Stimulated activated CD4-positive, alpha-beta T cell treated with anti-CD3 and anti-CD28 coated beads, Interleukin-1b, Interleukin-23, amount 100 ng/mL, for 1 hour (primary cell): ENCODE measurements around the gene PPP1R3D.
"Not testable (repeated sequence)": the region's sequence is repeated elsewhere in the genome, so short reads cannot be mapped to it uniquely, and the experiment has no call there.

Experiments
- DNase-seq, 2 donors: peaks; one replicate each; pipeline ENCODE4 v3.0.0-alpha.2; 2020; ENCODE audit warnings: low read depth in 2 of 2

Gene PPP1R3D

GRCh38 chr20:59940129-59940955, at the start of gene PPP1R3D, which contains the start of gene FAM217B:
Gene PPP1R3D, minus strand, starts transcription at chr20:59940305. Its CDS starts 374 bp downstream, at chr20:59939931.
Gene FAM217B, plus strand, starts transcription at chr20:59940389. Its CDS starts 3,555 bp downstream, at chr20:59943944.
- peak; percentile 67 to 77 for DNase-seq

GRCh38 chr20:59988141-59988540, 48.0 kb upstream of the PPP1R3D start:
- no peak for DNase-seq

- DNase-seq = no peak
Observed at GRCh38 chr20:59987135-59987534, 47.0 kb upstream of the PPP1R3D start.

- no peak for DNase-seq
Observed at GRCh38 chr20:59985864-59986263, 45.8 kb upstream of the PPP1R3D start.

GRCh38 chr20:59985164-59985563, 45.1 kb upstream of the PPP1R3D start:
- DNase-seq = no peak

- DNase-seq = no peak
Observed at GRCh38 chr20:59984541-59984940, 44.4 kb upstream of the PPP1R3D start.

- no peak for DNase-seq
Observed at GRCh38 chr20:59983076-59983475, 43.0 kb upstream of the PPP1R3D start.

GRCh38 chr20:59977086-59977485, 37.0 kb upstream of the PPP1R3D start:
- DNase-seq = no peak

- DNase-seq = no peak
Observed at GRCh38 chr20:59976156-59976782, 36.2 kb upstream of the PPP1R3D start.

GRCh38 chr20:59972037-59972801, 32.1 kb upstream of the PPP1R3D start:
- no peak for DNase-seq

- DNase-seq = no peak
Observed at GRCh38 chr20:59971428-59971827, 31.3 kb upstream of the PPP1R3D start.

- no peak for DNase-seq
Observed at GRCh38 chr20:59966428-59966827, 26.3 kb upstream of the PPP1R3D start.

GRCh38 chr20:59962155-59962554, 22.1 kb upstream of the PPP1R3D start:
- DNase-seq = no peak

GRCh38 chr20:59961423-59961822, 21.3 kb upstream of the PPP1R3D start:
- DNase-seq = no peak

- DNase-seq = no peak
Observed at GRCh38 chr20:59958626-59959025, 18.5 kb upstream of the PPP1R3D start.

- DNase-seq = no peak
Observed at GRCh38 chr20:59958123-59958522, 18.0 kb upstream of the PPP1R3D start, which contains the start of gene CDH26. Gene CDH26, plus strand, starts transcription at chr20:59958423. Its CDS starts 304 bp downstream, at chr20:59958727.

- not testable (repeated sequence) for DNase-seq
Observed at GRCh38 chr20:59957568-59957967, 17.5 kb upstream of the PPP1R3D start.

- no peak for DNase-seq
Observed at GRCh38 chr20:59955131-59955796, 15.2 kb upstream of the PPP1R3D start.

- no peak for DNase-seq
Observed at GRCh38 chr20:59954718-59955117, 14.6 kb upstream of the PPP1R3D start.

GRCh38 chr20:59949911-59950310, 9.8 kb upstream of the PPP1R3D start:
- DNase-seq = no peak

- DNase-seq = no peak
Observed at GRCh38 chr20:59948828-59949720, 9.0 kb upstream of the PPP1R3D start.
